ENCODE results near the gene COL1A2.

The COL1A2 gene

GRCh38 chr7:94367949-94368348 is 26.7 kb upstream of the COL1A2 start:
- no peak overlapping the region for H3K27ac ChIP-seq
- TF ChIP-seq CTCF (IDR thresholded peaks at IDR 0.05) (no peak), ZFX (IDR thresholded peaks at IDR 0.05; ENCODE audit: borderline replicate concordance) (no peak)

GRCh38 chr7:94368371-94368791 is 26.3 kb upstream of the COL1A2 start:
- no peak for TF ChIP-seq CTCF (IDR thresholded peaks at IDR 0.05)
- TF ChIP-seq ZFX (IDR thresholded peaks at IDR 0.05; ENCODE audit: borderline replicate concordance) = no peak
- H3K27ac ChIP-seq = no peak overlapping the region

GRCh38 chr7:94374231-94374630 is 20.5 kb upstream of the COL1A2 start:
- TF ChIP-seq CTCF (IDR thresholded peaks at IDR 0.05) (no peak), ZFX (IDR thresholded peaks at IDR 0.05; ENCODE audit: borderline replicate concordance) (no peak)
- no peak overlapping the region for H3K27ac ChIP-seq

GRCh38 chr7:94374721-94375566 is 19.8 kb upstream of the COL1A2 start:
- TF ChIP-seq ZFX (IDR thresholded peaks at IDR 0.05; ENCODE audit: borderline replicate concordance) (no peak), CTCF (IDR thresholded peaks at IDR 0.05) (no peak)

GRCh38 chr7:94375691-94376090 is 19.0 kb upstream of the COL1A2 start:
- no peak overlapping the region for H3K27ac ChIP-seq
- TF ChIP-seq ZFX (IDR thresholded peaks at IDR 0.05; ENCODE audit: borderline replicate concordance) (no peak), CTCF (IDR thresholded peaks at IDR 0.05) (no peak)

More at GRCh38 chr7:94374721-94375566, 19.8 kb upstream of the COL1A2 start:
- no peak overlapping the region for H3K27ac ChIP-seq

- TF ChIP-seq ZFX (IDR thresholded peaks at IDR 0.05; ENCODE audit: borderline replicate concordance) (no peak), CTCF (IDR thresholded peaks at IDR 0.05) (no peak)
- H3K27ac ChIP-seq = no peak overlapping the region
Measured at GRCh38 chr7:94376281-94376680, 18.4 kb upstream of the COL1A2 start.

- no peak overlapping the region for H3K27ac ChIP-seq
- TF ChIP-seq CTCF (IDR thresholded peaks at IDR 0.05) = no peak
- TF ChIP-seq ZFX (IDR thresholded peaks at IDR 0.05; ENCODE audit: borderline replicate concordance) = no peak
Measured at GRCh38 chr7:94378356-94378755, 16.3 kb upstream of the COL1A2 start.
